Posterior vena cava (tissue), 2 donors: Measurements from ENCODE around the gene IGF1R. TPM values are rescaled to one million over a fixed set of nuclear protein-coding genes. Genes with fewer than 3 reads are reported as not detected.
"Not testable (repeated sequence)": the region's sequence is repeated elsewhere in the genome, so short reads cannot be mapped to it uniquely, and the experiment has no call there.

ENCODE experiments used
- DNase-seq: peaks from one replicate; pipeline ENCODE4 v3.0.0-alpha.2; 2020; ENCODE audit warnings: low spot score
- intact Hi-C, 2 donors: fragments of 100-400 bp; cut with DNase I; formaldehyde crosslinking; loops; one replicate each; pipeline versions ENCODE4 v1.14.1 to v1.14.2; 2022 to 2023
- microRNA-seq, 2 donors: library from miRNA; unstranded; fragments of <30 nt; microRNA quantifications; one replicate each; pipeline ENCODE4 v1.2.0, GENCODE V29; 2020 to 2021; ENCODE audit warnings: borderline microRNAs expressed in 2 of 2
- total RNA-seq, 2 donors: library from RNA; stranded (reverse); fragmentation: NEBNext Ultra II Directional; extraction: Animal tissue kit (Norgen Biotek cat#: 25700); gene quantifications; one replicate each; pipeline ENCODE4 v1.2.1, GENCODE V29; 2021
- donor health status: DM: yes; HTN: yes; CAD: no.
- donor health status: DM: yes; HTN: yes; CAD: no.

Gene IGF1R
- total RNA-seq, 2 donors from 2014 or later, result 30.7 to 50.1 TPM

DNA sequence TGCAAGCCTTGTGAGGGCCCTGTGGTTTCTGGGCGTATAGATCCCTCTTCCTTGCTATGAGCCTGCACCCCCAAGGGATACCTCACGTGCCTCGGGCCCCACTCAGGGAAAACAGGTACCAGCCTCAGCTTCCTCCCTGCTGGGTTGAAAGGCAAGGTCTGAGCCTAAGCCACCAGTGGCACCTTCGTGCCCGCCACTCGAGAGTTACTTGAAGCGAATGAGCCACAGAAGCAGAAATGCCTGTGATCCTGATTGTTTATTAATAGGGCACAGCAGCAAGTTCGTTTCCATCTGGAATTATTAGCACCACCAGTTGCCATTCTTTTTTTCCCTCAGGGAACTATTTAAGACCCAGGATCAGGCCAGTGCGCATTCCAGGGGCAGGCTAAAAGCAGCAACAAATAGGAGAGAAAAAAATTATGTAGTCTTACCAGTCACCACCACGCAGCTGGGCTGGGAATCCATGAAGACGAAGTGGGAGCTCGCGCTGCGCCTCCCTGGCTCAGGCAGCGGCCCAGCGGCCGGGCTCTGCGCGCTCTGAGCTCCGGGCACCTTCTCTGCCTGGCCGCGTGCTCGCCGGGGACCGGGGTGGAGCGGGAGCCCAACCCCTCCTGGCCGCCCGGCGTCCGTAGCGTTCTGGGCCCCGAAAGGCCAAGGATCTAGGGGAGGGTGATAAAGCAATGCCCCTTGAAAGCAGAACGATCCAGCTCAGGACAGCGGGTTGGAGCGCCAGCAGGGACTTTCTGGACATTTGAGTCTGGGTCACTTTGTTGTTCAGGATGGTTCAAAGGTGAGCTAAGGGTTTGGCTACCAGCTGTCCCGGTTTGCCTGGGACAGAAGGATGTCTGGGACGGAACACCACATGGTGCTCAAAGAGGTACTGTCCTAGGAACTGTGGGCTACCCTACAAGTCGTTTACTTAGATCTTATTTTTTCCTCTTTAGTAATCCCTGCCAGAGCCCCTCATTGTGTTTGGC, 356.9 kb downstream of the IGF1R start:
- DNase-seq, intact Hi-C loops: not testable (repeated sequence)

DNA sequence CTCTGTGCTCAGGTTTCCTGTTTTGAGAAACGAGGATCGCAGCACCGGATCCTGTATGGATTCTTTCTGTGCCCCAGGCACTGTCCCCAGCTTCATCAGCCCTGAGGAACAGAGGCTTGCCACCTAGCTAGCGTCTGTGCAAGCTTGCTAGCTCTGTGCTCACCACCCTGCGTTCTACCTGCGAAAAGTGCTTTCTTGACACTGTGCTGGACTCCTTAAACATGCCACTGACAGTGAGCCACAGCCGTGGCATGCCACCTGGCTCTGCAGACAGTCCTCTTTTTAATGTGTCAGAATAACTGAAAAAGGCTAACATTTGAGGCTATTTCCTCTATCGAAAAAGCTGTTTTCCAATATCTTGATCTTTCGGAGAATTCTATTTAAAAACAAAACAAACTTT, 357.8 kb downstream of the IGF1R start:
- intact Hi-C loops, result no loop called here
- DNase-seq, result no peak

DNA sequence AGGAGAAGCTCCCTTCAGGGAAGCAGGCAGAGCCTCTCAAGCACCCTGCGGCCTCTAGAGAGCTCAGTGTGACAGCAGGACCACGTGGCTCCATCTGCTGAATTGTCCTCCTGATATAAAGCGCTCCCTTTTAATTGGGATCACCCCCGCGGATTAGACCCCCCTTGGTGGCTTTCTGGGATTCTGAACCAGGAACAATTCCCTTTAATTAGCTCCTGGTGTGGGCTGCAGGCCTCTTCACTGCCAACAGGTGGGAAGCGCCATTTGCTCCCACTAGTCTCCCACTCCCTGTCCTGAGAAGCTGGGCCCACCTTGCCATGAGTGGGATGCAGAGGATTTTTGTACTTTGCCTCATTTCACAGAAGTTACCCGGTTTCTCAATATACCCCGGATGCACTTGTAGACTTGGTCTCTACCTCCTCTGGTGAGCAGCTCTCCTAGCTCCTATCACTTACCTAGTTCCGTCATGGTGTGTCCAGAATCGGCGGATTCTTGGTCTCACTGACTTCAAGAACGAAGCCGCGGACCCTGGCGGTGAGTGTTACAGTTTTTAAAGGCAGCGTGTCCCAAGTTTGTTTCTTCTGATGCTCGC, 358.7 kb downstream of the IGF1R start:
- intact Hi-C loops, result no loop called here
- DNase-seq, result no peak

DNA sequence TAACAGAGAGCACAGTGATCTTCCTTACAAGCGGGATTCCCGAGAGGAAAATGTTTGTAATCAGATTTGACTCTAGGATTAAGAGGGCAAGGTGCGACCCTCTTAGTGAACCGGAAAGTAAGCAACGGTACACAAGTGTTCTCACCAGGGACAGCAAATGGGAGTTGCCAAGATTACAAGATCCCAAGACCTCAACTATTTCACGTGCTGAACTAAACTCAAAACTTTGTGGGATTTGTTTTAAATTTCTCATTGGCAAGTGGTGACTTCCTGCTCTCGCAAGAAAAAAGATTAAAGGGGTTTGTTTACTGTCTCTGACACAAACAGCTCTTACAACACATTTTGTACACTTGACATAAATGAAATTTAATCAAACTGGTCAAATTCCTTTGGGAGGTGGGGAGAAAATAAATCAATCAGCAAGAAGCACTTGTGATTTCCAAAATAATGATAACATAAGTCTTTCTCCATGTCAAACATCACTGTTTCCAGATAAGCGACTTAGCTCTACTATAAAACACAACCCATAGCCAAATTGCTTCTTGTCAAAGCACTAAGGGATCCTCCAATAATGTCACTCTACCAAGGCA, 361.5 kb downstream of the IGF1R start:
- intact Hi-C loops, result no loop called here
- no peak for DNase-seq

DNA sequence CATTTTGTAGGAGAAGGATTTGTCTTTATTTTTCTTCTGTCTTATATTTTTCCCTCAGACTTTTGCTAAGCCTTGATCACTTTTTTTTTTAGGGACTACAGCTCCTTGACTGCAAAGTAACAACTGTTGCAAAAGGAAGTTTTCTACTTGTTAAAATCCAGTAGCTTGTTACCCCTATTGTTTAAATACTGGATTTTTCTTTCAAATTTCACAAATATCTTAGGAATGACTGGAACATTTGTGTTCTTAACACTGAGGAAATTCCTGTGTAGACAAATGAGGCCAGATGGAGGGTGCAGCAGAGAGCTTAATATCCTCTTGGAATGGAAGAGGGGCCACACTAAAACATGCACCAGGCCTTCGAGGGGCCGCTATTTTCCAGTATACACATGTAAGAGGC, 362.4 kb downstream of the IGF1R start:
- intact Hi-C loops, result no loop called here
- DNase-seq, result no peak

Small RNA genes within 50 kb of the gene (microRNA-seq; reads per million reads assigned to microRNA genes)
- gene MIR4714, result 0 reads per million in 2 donors
